GM18499 (cell line): ENCODE data around the gene TMEM108.

ENCODE experiments used
- ATAC-seq: cut with Tn5 transposase; IDR thresholded peaks from one replicate; pipeline ENCODE4 v1.9.1; 2021; ENCODE audit warnings: moderate number of reproducible peaks; ENCODE audit not compliant: insufficient read depth, unreplicated experiment

TMEM108 gene

DNA sequence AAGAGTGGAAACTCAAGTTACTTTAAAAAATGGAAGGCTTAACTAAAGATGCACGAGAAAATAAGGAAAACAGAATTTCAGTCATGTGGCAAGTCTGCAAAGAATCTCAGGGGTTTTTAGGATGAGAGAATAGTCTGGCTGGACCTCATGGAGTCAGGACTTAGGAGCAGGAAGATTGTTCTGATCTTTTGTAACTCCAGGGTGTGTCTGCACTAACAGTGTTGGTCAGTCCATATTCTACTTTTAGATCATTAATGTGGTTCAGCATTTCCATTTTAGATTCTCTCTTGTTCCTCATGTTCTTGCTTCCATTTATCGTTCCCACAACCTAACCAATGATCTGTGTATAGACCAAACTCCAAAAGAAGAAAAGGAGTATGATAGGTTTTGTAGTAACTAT, 15.3 kb downstream of the TMEM108 start:
- ATAC-seq = no peak

- ATAC-seq = no peak
These were observed 16.4 kb downstream of the TMEM108 start for GRCh38 chr3:133054586-133054985.

DNA sequence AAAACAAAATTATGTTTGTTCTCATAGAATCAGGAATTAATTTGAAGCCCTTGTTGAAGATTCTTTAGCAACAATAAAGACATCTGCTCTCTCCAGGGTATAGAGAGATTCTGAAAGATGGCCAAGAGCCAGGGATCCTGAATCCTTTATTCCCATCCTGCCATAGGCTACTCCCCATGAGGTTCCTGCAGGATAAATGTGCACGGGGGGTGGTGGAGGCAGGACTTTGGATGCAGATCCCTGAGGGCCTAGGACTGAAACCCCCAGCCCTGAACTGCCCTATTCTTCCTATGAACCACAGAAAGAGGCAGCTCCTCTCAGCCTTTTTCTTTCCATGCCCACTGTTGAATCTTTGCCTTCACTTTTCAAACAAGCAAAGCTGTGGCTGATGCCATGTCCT, 17.1 kb downstream of the TMEM108 start:
- ATAC-seq = no peak

GRCh38 chr3:133058243-133058642, 20.1 kb downstream of the TMEM108 start:
- no peak for ATAC-seq

DNA sequence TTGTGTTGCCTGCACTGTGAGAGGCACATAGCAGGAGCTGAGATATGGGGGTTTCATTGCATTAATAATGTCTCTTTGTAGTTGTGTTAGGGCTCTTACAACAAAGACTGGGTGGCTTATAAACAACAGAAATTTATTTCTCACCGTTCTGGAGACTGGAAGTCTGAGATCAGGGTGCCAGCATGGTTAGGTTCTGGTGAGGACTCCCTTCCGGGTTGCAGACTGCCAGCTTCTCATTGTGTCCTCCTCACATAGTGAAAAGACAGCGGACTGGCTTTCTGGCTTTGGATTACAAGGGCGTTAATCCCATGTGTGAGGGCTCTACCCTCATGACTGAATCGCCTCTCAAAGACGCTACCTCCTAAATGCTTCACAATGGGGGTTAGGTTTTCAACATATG, 20.6 kb downstream of the TMEM108 start:
- no peak for ATAC-seq

- no peak for ATAC-seq
These were observed 27.2 kb downstream of the TMEM108 start for GRCh38 chr3:133065193-133065961.

- ATAC-seq = no peak
These were observed 27.8 kb downstream of the TMEM108 start for GRCh38 chr3:133066026-133066425.

DNA sequence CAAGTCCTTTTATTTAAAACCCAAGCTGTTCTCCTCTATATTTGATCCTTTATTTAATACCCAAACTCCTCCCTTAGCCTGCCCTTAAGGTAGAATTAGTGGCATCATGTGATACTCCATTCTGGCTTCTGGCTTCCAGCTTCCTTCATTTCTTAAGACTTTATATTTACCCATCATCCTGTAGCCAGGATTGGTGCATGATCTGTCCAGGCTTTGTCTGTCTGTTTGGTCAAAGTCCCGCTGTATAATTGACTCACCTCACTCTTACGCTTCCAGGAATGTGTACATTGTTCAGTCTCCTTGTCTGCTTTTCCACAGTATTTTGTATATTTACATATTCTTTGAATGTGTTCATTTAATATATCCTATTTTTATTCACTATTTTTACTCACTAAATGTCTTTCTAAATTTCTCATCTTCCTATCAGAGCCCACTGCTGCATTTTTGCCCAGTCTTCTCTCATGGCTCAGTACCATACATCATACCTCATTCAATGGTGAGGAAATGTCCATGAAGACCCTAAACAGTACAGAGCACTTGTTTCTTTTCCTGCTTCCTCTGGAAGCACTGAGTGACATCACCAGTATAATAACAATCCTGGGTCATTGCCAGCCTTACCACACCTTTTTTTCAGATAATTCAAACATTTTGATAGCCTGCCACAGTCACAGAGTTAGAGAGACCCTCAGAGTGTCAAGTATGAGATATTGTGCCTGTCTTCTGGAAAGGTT, 31.5 kb downstream of the TMEM108 start:
- no peak for ATAC-seq

DNA sequence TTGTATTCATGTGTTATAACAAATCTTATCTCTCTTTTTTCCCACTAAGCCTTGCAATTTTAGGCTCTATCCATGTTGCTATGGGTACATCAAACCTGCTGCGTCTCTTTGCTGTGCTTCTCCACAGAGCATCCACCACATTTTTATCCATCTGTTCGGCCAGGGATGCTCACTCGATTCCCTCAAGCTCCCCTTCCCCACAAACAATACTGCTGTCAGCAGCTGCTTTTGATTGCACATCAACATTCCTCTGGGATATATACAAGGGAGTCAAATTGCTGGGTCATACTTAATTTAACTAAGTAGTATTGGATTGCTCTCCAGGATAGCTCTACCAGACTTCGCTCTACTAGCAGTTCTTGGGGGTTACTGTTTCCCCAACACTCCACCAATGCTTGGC, 36.8 kb downstream of the TMEM108 start:
- ATAC-seq = no peak

DNA sequence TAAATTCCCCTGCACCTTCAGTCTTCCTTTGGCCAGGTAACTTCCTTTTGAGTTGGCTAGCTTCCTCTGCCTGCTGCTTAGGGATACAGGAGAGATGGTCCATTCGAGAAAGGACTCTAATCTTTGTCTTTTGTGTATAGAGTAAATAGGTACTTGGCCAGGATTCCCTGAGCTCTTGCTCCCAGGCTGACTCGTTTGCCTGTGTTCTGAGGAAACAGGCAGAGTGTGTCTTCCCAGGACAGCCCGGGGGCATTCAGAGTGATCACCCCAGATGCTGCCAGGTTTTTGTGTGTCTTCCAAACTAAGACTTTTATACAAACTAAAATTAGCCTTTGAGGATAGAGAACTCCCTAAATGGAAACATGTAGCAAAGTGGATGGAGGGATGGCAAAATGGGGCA, 39.5 kb downstream of the TMEM108 start:
- ATAC-seq = no peak

GRCh38 chr3:133079621-133080020, 41.4 kb downstream of the TMEM108 start:
- no peak for ATAC-seq

- no peak for ATAC-seq
These were observed 42.8 kb downstream of the TMEM108 start for GRCh38 chr3:133081016-133081415.

DNA sequence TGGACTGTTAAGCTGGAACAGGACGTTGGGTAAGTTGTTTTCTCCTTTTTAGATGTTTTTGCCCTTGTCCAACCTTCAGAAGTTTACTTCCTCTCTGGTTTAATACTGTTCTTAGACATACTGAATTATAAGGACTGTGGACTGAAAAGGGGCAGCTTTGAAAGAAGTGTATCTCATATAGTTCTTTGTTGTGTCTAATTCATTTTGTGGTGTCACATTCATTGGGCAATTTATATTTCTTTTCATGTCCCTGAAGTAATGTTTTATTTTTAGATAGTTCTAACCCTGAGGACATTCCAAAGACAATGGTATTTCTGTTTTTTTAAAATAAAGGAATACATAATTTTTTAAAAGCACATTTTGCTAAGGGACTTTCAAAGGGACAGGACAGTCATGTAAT, 45.2 kb downstream of the TMEM108 start:
- ATAC-seq = no peak

DNA sequence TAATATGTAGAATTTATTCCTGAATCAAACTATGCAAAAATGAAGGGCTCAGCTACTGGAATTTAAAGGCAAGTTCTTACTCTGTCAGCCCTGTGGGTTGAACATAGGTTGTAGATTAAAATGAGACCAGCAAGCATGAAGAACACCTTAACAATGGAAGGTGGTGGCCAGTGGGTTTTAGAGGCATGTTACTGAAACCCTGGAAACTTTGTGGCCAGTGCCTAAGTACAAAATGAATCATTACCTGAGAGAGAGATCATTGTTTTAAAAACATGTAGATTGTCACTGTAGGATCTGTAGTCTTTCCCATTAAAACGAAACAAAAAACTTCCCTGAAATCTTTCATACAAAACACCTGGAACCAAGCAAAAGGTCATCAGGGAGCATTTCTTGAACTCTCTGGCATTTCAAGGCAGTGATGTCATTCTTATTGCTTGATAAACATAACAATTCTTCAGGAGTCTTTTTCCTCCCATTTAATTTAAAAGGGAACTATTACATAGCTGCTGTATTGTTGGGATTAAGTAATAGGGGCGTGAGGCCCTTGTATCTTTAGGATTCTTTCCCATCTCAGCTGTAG, 51.8 kb downstream of the TMEM108 start:
- ATAC-seq = no peak

DNA sequence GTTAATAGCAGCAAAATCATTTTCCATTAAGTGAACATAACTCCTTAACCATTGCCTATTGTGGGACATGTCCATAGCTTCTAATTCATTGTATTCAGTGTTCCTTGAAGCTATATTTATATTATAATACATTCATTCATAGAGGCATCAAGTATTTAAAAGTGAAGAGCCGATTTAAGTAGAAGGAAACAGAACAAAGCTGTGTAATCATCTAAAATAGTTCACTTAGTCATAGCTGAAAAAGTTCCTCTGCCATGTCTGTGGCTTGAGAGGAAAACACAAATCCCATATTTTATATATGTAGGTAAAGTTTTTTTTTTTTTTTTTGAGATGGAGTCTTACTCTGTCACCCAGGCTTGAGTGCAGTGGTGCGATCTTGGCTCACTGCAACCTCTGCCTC, 54.5 kb downstream of the TMEM108 start:
- ATAC-seq = no peak

GRCh38 chr3:133093366-133093765, 55.2 kb downstream of the TMEM108 start:
- ATAC-seq = no peak

GRCh38 chr3:133096900-133097613, 58.9 kb downstream of the TMEM108 start:
- ATAC-seq = no peak

- no peak for ATAC-seq
These were observed 65.5 kb downstream of the TMEM108 start for GRCh38 chr3:133103706-133104105.

- ATAC-seq = no peak
These were observed 68.0 kb downstream of the TMEM108 start for GRCh38 chr3:133106169-133106568.

GRCh38 chr3:133112666-133113065, 74.5 kb downstream of the TMEM108 start:
- ATAC-seq = no peak

DNA sequence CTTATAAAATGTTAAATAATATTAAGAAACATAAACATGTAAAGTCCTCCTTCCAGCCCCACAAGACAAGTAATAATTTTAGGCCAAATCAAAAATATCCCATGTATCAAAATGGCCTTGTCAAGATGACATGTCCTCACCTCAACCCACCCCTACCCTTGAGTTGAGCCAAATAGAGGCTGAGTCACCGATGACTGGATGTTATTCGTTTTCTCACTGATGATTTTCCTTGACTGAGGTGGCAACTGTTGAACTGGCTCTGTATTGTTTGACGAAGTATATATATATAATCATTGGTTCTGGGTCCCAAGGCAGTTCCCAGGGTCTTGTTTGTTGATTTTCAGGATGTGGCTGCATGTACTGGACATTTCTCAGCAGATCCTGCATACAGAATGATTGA, 75.3 kb downstream of the TMEM108 start:
- ATAC-seq = no peak
